H1 (cell line): ENCODE data around the gene ANKRD29. TPM values are rescaled to one million over a fixed set of nuclear protein-coding genes. Genes with fewer than 3 reads are reported as not detected.

Experiments used
- CTCF ChIA-PET: fragments of 300-600 bp; sonication (Branson Sonifier 250); formaldehyde crosslinking; loops from one replicate; lab custom pipeline; 2021; ENCODE audit not compliant: partially characterized antibody; lab: Charles Lee
- POLR2A ChIA-PET: fragments of 300-600 bp; sonication (Branson Sonifier 250); formaldehyde crosslinking; loops from one replicate; lab custom pipeline; 2021; ENCODE audit warnings: inconsistent platforms; ENCODE audit not compliant: partially characterized antibody; lab: Charles Lee
- DNase-seq, 2 experiments: peaks; one replicate each; pipeline versions ENCODE4 v3.0.0 to v3.0.0-alpha.2; 2010 to 2022; ENCODE audit warnings: low spot score in 2 of 2, low read depth in 1 of 2, mixed read lengths in 1 of 2
- FAIRE-seq: peaks from 2 replicates; lab custom pipeline; 2011; peaks lifted over from hg19 to GRCh38; lab: Jason Lieb, UNC
- H2AFZ ChIP-seq: 2 replicates; pipeline ENCODE4 v1.8.1; 2012; ENCODE audit warnings: low read length, inconsistent platforms
- H2AK5ac ChIP-seq: 2 replicates; pipeline ENCODE4 v1.6.1; 2013; ENCODE audit warnings: low read depth, low read length
- H2BK120ac ChIP-seq: replicated peaks from 2 replicates; pipeline ENCODE3; 2013; ENCODE audit warnings: low read depth, low read length, inconsistent platforms
- H2BK12ac ChIP-seq: 2 replicates; pipeline ENCODE4 v1.6.1; 2013; ENCODE audit warnings: low read depth, low read length
- H2BK15ac ChIP-seq: 2 replicates; pipeline ENCODE4 v1.6.1; 2013; ENCODE audit warnings: low read length
- H2BK20ac ChIP-seq: 2 replicates; pipeline ENCODE4 v1.6.1; 2013; ENCODE audit warnings: low read length
- H2BK5ac ChIP-seq: 2 replicates; pipeline ENCODE4 v1.6.1; 2013; ENCODE audit warnings: low read depth, low read length
- H3K14ac ChIP-seq: 2 replicates; pipeline ENCODE4 v1.6.1; 2013; ENCODE audit warnings: inconsistent platforms; ENCODE audit not compliant: insufficient read length
- H3K18ac ChIP-seq: 2 replicates; pipeline ENCODE4 v1.6.1; 2013; ENCODE audit warnings: low read length; ENCODE audit errors: extremely low read depth
- H3K23ac ChIP-seq: 2 replicates; pipeline ENCODE4 v1.6.1; 2013; ENCODE audit warnings: inconsistent platforms; ENCODE audit not compliant: insufficient read length
- H3K23me2 ChIP-seq: 2 replicates; pipeline ENCODE4 v1.6.1; 2013; ENCODE audit warnings: low read depth, low read length
- H3K27ac ChIP-seq: 2 replicates; pipeline ENCODE4 v1.6.1; 2011; ENCODE audit warnings: low read depth, low read length, inconsistent platforms
- H3K27me3 ChIP-seq, 4 experiments: replicated peaks in 1 of 4; 1 replicate in 1 of 4; 2 replicates in 3 of 4; pipeline versions ENCODE4 v1.6.1 to v1.8.1; 2011 to 2013; ENCODE audit warnings: low read length in 3 of 4, mild to moderate bottlenecking in 3 of 4, inconsistent platforms in 2 of 4, mixed read lengths in 2 of 4, moderate library complexity in 1 of 4; ENCODE audit not compliant: control insufficient read depth in 3 of 4, insufficient read depth in 3 of 4; ENCODE audit errors: extremely low read depth in 1 of 4
- H3K36me3 ChIP-seq, 4 experiments: 2 replicates each; pipeline versions ENCODE4 v1.6.1 to v1.8.1; 2011 to 2013; ENCODE audit warnings: mild to moderate bottlenecking in 4 of 4, low read length in 3 of 4, moderate library complexity in 2 of 4, control low read depth in 1 of 4, inconsistent platforms in 1 of 4; ENCODE audit not compliant: insufficient read depth in 4 of 4, control insufficient read depth in 2 of 4
- H3K4ac ChIP-seq: replicated peaks from 2 replicates; pipeline ENCODE3; 2013; ENCODE audit warnings: low read length, low read depth, mixed read lengths, inconsistent platforms; ENCODE audit not compliant: insufficient read length
- H3K4me1 ChIP-seq, 4 experiments: replicated peaks in 1 of 4; 1 replicate in 1 of 4; 2 replicates in 3 of 4; pipeline versions ENCODE4 v1.6.1 to v1.8.1; 2011 to 2013; ENCODE audit warnings: low read length in 3 of 4, inconsistent platforms in 2 of 4, mixed read lengths in 1 of 4; ENCODE audit not compliant: insufficient read depth in 4 of 4, control insufficient read depth in 3 of 4
- H3K4me2 ChIP-seq, 2 experiments: 2 replicates each; pipeline versions ENCODE4 v1.6.1 to v1.8.1; 2011 to 2013; ENCODE audit warnings: low read depth in 2 of 2, low read length in 2 of 2, control low read depth in 1 of 2, inconsistent platforms in 1 of 2, mild to moderate bottlenecking in 1 of 2; ENCODE audit not compliant: insufficient read depth in 1 of 2
- H3K4me3 ChIP-seq, 4 experiments: fragments of 200-600, 300-600 bp in 1 of 4; sonication (generic), shearing (Covaris generic), sonication (Bioruptor Twin) in 1 of 4; 2 replicates each; pipeline versions ENCODE4 v1.5.1 to v1.8.1; 2011 to 2016; ENCODE audit warnings: low read length in 4 of 4, low read depth in 3 of 4, control low read depth in 2 of 4, inconsistent platforms in 2 of 4, mild to moderate bottlenecking in 2 of 4, mixed read lengths in 1 of 4, moderate library complexity in 1 of 4; ENCODE audit not compliant: insufficient read depth in 2 of 4; ENCODE audit errors: extremely low read depth in 1 of 4
- H3K56ac ChIP-seq: replicated peaks from 2 replicates; pipeline ENCODE3; 2013; ENCODE audit warnings: low read depth, mild to moderate bottlenecking, mixed read lengths, low read length, inconsistent platforms; ENCODE audit not compliant: insufficient read length
- H3K79me1 ChIP-seq: 2 replicates; pipeline ENCODE4 v1.6.1; 2013; ENCODE audit warnings: low read depth, low read length, control low read depth
- H3K79me2 ChIP-seq, 2 experiments: 2 replicates each; pipeline versions ENCODE4 v1.6.1 to v1.8.1; 2012 to 2013; ENCODE audit warnings: low read length in 2 of 2, mild to moderate bottlenecking in 2 of 2, inconsistent platforms in 1 of 2; ENCODE audit not compliant: insufficient read depth in 2 of 2, control insufficient read depth in 1 of 2
- H3K9ac ChIP-seq, 4 experiments: replicated peaks in 1 of 4; 1 replicate in 1 of 4; 2 replicates in 3 of 4; pipeline versions ENCODE4 v1.6.1 to v1.8.1; 2011 to 2013; ENCODE audit warnings: low read depth in 3 of 4, low read length in 3 of 4, control low read depth in 2 of 4, mild to moderate bottlenecking in 2 of 4, moderate library complexity in 2 of 4, inconsistent platforms in 1 of 4; ENCODE audit errors: extremely low read depth in 1 of 4
- H3K9me3 ChIP-seq, 2 experiments: 2 replicates each; pipeline versions ENCODE4 v1.6.1 to v1.8.1; 2012 to 2013; ENCODE audit warnings: mild to moderate bottlenecking in 2 of 2, moderate library complexity in 2 of 2, control low read depth in 1 of 2, inconsistent platforms in 1 of 2, low read depth in 1 of 2, low read length in 1 of 2, mixed read lengths in 1 of 2; ENCODE audit not compliant: insufficient read depth in 2 of 2
- H4K20me1 ChIP-seq, 2 experiments: replicated peaks in 1 of 2; 2 replicates each; pipeline versions ENCODE3 to v1.8.1; 2011 to 2013; ENCODE audit warnings: inconsistent platforms in 2 of 2, low read length in 2 of 2, mild to moderate bottlenecking in 1 of 2; ENCODE audit not compliant: insufficient read depth in 2 of 2, control insufficient read depth in 1 of 2
- H4K5ac ChIP-seq: 2 replicates; pipeline ENCODE4 v1.6.1; 2013; ENCODE audit warnings: low read length, low read depth, mixed read lengths, inconsistent platforms; ENCODE audit not compliant: insufficient read length
- H4K8ac ChIP-seq: 2 replicates; pipeline ENCODE4 v1.8.0; 2013; ENCODE audit warnings: mild to moderate bottlenecking, moderate library complexity, low read length, inconsistent platforms; ENCODE audit not compliant: insufficient read depth; ENCODE audit errors: extremely low read depth
- H4K91ac ChIP-seq: replicated peaks from 2 replicates; pipeline ENCODE3; 2013; ENCODE audit warnings: low read length, mixed read lengths, inconsistent platforms; ENCODE audit not compliant: insufficient read length
- CBX8 ChIP-seq: fragments of 300-800, 300-1000 bp; sonication (generic); IDR thresholded peaks from 2 replicates; pipeline ENCODE4 v1.7.1; 2016; ENCODE audit warnings: low read depth, low read length, borderline replicate concordance
- GTF2F1 ChIP-seq: IDR thresholded peaks from 2 replicates; pipeline ENCODE4 v1.6.1; 2012; ENCODE audit warnings: low read depth, low read length, improper control_type of control experiment, borderline replicate concordance
- POLR2A ChIP-seq, 2 experiments: IDR thresholded peaks; 1 replicate in 1 of 2; 2 replicates in 1 of 2; pipeline ENCODE4 v1.6.1; 2011; ENCODE audit warnings: low read depth in 2 of 2, low read length in 2 of 2, mild to moderate bottlenecking in 2 of 2; ENCODE audit errors: control extremely low read depth in 1 of 2
- POLR2AphosphoS5 ChIP-seq: IDR thresholded peaks from 2 replicates; pipeline ENCODE4 v1.6.1; 2011; ENCODE audit warnings: low read depth, low read length
- ZNF274 ChIP-seq: IDR thresholded peaks from 2 replicates; pipeline ENCODE4 v1.7.0; 2012; ENCODE audit warnings: low read length, borderline replicate concordance; ENCODE audit errors: extremely low read depth
- WGBS, 2 experiments: shearing (Covaris generic) in 1 of 2; methylation state at CpG; one replicate each; pipeline versions ENCODE4 v1.1.6 to v1.1.7; 2013 to 2015; ENCODE audit warnings: low lambda C conversion rate in 2 of 2, mixed read lengths in 2 of 2, inconsistent platforms in 1 of 2, low coverage in 1 of 2, missing lambda C conversion rate in 1 of 2; ENCODE audit not compliant: insufficient replicate concordance in 2 of 2, insufficient coverage in 1 of 2, insufficient read length in 1 of 2; ENCODE audit errors: extremely low coverage in 1 of 2, missing lambda C conversion rate in 1 of 2; 5-methylcytosine and 5-hydroxymethylcytosine counted together
- polyA plus RNA-seq, 7 experiments: library from polyadenylated mRNA; depleted of rRNA in 3 of 7; stranded (reverse) in 5 of 7; unstranded in 2 of 7; fragments of >200 nt in 5 of 7; fragments of 200-250 nt in 2 of 7; gene quantifications; 1 replicate in 5 of 7; 2 replicates in 1 of 7; 4 replicates in 1 of 7; pipeline versions ENCODE4 v1.2.1 to v1.2.3, GENCODE V29; 2011 to 2013; ENCODE audit warnings: missing spikeins in 2 of 7, mixed read lengths in 2 of 7
- total RNA-seq: library from RNA; stranded (reverse); fragmentation: NEBNext Ultra II Directional; extraction: Animal tissue kit (Norgen Biotek cat#: 25700); gene quantifications from 2 replicates; pipeline ENCODE4 v1.2.1, GENCODE V29; 2021

ANKRD29 gene
- total and polyA plus RNA-seq, 2 of the 8 experiments (the other 6 are each of a cell fraction or from before 2014, with no cell fraction given) = 3.0 to 7.3 TPM

GRCh38 chr18:23612434-23613090, 50.1 kb downstream of the ANKRD29 start:
- no peak for DNase-seq
- Histone ChIP-seq H4K20me1 (no peaks in the 10 kb centered on the region), H3K23ac (no peak overlapping the region), H3K9me3 (no peaks in the 10 kb centered on the region), H3K56ac (no peak overlapping the region), H4K91ac (no peak overlapping the region), H2BK12ac (no peak overlapping the region), H3K27me3 (no peaks in the 10 kb centered on the region), H3K79me1 (no peaks in the 10 kb centered on the region), H4K8ac (no peak overlapping the region), H3K79me2 (no peaks in the 10 kb centered on the region), H2BK5ac (no peak overlapping the region), H2BK20ac (no peak overlapping the region), H3K23me2 (no peaks in the 10 kb centered on the region), H3K4me3 (no peak overlapping the region), H3K4ac (no peak overlapping the region), H3K4me2 (no peak overlapping the region), H2AFZ (no peak overlapping the region), H3K36me3 (no peaks in the 10 kb centered on the region), H2BK120ac (no peak overlapping the region), H3K9ac (no peak overlapping the region), H3K27ac (no peak overlapping the region), H3K18ac (no peak overlapping the region), H4K5ac (no peak overlapping the region), H2BK15ac (no peak overlapping the region), H3K4me1 (no peaks in the 10 kb centered on the region; a peak in 1 of 7 replicates), H3K14ac (no peak overlapping the region), H2AK5ac (no peak overlapping the region)
- TF ChIP-seq POLR2A (IDR thresholded peaks at IDR 0.05; ENCODE audit: control extremely low read depth in 1 of 2, low read depth in 2 of 2, low read length in 2 of 2) = no peak
- no peak for TF ChIP-seq GTF2F1
- no peak for TF ChIP-seq POLR2AphosphoS5
- TF ChIP-seq CBX8 = no peak
- no peak for TF ChIP-seq ZNF274
- ChIA-PET POLR2A (no interaction called here), CTCF (interaction anchor here (0.9 to 3.7 kb wide), 6 partner anchors 10 to 289 kb away, joined by 3 to 17 read pairs (median 3); no protein-coding TSS in a partner anchor)
- FAIRE-seq = no peak
- WGBS, 2 experiments = 85% methylated on average over 8 of the region's 8 CpGs; no CpG with 5 or more reads in 1 of the 2 experiments
